Peyer's patch (tissue), 4 donors: ENCODE measurements around the gene MDM2. TPM values are rescaled to one million over a fixed set of nuclear protein-coding genes. Genes with fewer than 3 reads are reported as not detected.

ENCODE experiments used
- DNase-seq, 3 donors: peaks; one replicate each; pipeline ENCODE4 v3.0.0-alpha.2; 2017 to 2019
- H3K27ac ChIP-seq, 4 donors: fragments of 200-600 bp; sonication (generic); one replicate each; pipeline ENCODE4 v1.5.1; 2016 to 2019
- H3K27me3 ChIP-seq, 2 donors: fragments of 200-600 bp; sonication (generic); one replicate each; pipeline ENCODE4 v1.5.1; 2019
- H3K36me3 ChIP-seq, 3 donors: fragments of 200-600 bp; sonication (generic); one replicate each; pipeline ENCODE4 v1.5.1; 2016 to 2019
- H3K4me1 ChIP-seq, 4 donors: fragments of 200-600 bp; sonication (generic); one replicate each; pipeline ENCODE4 v1.5.1; 2016 to 2019
- H3K4me3 ChIP-seq, 4 donors: fragments of 200-600 bp; sonication (generic); 1 replicate in 3 of 4; 2 replicates in 1 of 4; pipeline ENCODE4 v1.5.1; 2016 to 2019; ENCODE audit warnings: mild to moderate bottlenecking in 1 of 4
- H3K9me3 ChIP-seq, 4 donors: fragments of 200-600 bp; sonication (generic); one replicate each; pipeline ENCODE4 v1.5.1; 2016 to 2019; ENCODE audit warnings: mild to moderate bottlenecking in 1 of 4
- CTCF ChIP-seq, 6 experiments: fragments of 450-650 bp in 4 of 6; fragments of 200-600 bp in 2 of 6; sonication (generic) in 1 of 6; IDR thresholded peaks; one replicate each; pipeline ENCODE4 v1.5.1; 2017 to 2019; ENCODE audit warnings: antibody characterized with exemption in 6 of 6, mild to moderate bottlenecking in 3 of 6, moderate library complexity in 1 of 6
- POLR2A ChIP-seq, 2 donors: fragments of 450-650 bp; IDR thresholded peaks; one replicate each; pipeline ENCODE4 v1.5.1; 2017; ENCODE audit warnings: antibody characterized with exemption in 2 of 2, mild to moderate bottlenecking in 2 of 2, moderate library complexity in 2 of 2
- total RNA-seq, 4 donors: library from RNA; depleted of rRNA; stranded (reverse); fragments of >200 nt; gene quantifications; one replicate each; pipeline ENCODE4 v1.1.0, GENCODE V29; 2016

Gene MDM2
- total RNA-seq, 4 donors from 2014 or later, result 64.7 to 126 (median 95.3) TPM

GRCh38 chr12:68824131-68824530 lies 16.2 kb downstream of the MDM2 start:
- Histone ChIP-seq H3K36me3 (peaks cover 0 to 94% (median 0%) of the 10 kb centered on the region in 3 donors), H3K27ac (no peak overlapping the region), H3K9me3 (no peaks in the 10 kb centered on the region), H3K4me1 (no peaks in the 10 kb centered on the region), H3K27me3 (no peaks in the 10 kb centered on the region), H3K4me3 (no peak overlapping the region)
- TF ChIP-seq POLR2A (IDR thresholded peaks at IDR 0.05), result no peak
- no peak for TF ChIP-seq CTCF (IDR thresholded peaks at IDR 0.05)
- no peak for DNase-seq

- TF ChIP-seq CTCF (IDR thresholded peaks at IDR 0.05) (no peak), POLR2A (IDR thresholded peaks at IDR 0.05) (no peak)
- no peak for DNase-seq
- Histone ChIP-seq H3K4me1 (no peaks in the 10 kb centered on the region), H3K4me3 (no peak overlapping the region), H3K27me3 (no peaks in the 10 kb centered on the region), H3K27ac (no peak overlapping the region), H3K36me3 (peaks cover 0 to 99% (median 0%) of the 10 kb centered on the region in 3 donors), H3K9me3 (no peaks in the 10 kb centered on the region)
Measured at GRCh38 chr12:68824597-68825250, 16.7 kb downstream of the MDM2 start.

GRCh38 chr12:68825569-68826217 lies 17.7 kb downstream of the MDM2 start:
- TF ChIP-seq POLR2A (IDR thresholded peaks at IDR 0.05) (no peak), CTCF (IDR thresholded peaks at IDR 0.05) (no peak)
- Histone ChIP-seq H3K4me3 (no peak overlapping the region), H3K27ac (no peak overlapping the region), H3K36me3 (peaks cover 0 to 92% (median 0%) of the 10 kb centered on the region in 3 donors), H3K9me3 (no peaks in the 10 kb centered on the region), H3K4me1 (no peaks in the 10 kb centered on the region), H3K27me3 (no peaks in the 10 kb centered on the region)
- no peak for DNase-seq

GRCh38 chr12:68827895-68828671 lies 20.1 kb downstream of the MDM2 start:
- H3K9me3 ChIP-seq, result no peaks in the 10 kb centered on the region
- H3K4me1 ChIP-seq, result no peaks in the 10 kb centered on the region
- no peak for DNase-seq
- TF ChIP-seq CTCF (IDR thresholded peaks at IDR 0.05) (no peak), POLR2A (IDR thresholded peaks at IDR 0.05) (no peak)
- no peak overlapping the region for H3K4me3 ChIP-seq
- no peak overlapping the region for H3K27ac ChIP-seq
- peaks cover 0 to 88% (median 0%) of the 10 kb centered on the region in 3 donors for H3K36me3 ChIP-seq
- no peaks in the 10 kb centered on the region for H3K27me3 ChIP-seq

GRCh38 chr12:68828672-68829068 lies 20.7 kb downstream of the MDM2 start:
- Histone ChIP-seq H3K27me3 (no peaks in the 10 kb centered on the region), H3K27ac (no peak overlapping the region), H3K4me1 (no peaks in the 10 kb centered on the region), H3K4me3 (no peak overlapping the region), H3K9me3 (no peaks in the 10 kb centered on the region), H3K36me3 (peaks cover 0 to 86% (median 0%) of the 10 kb centered on the region in 3 donors)
- no peak for TF ChIP-seq POLR2A (IDR thresholded peaks at IDR 0.05)
- no peak for TF ChIP-seq CTCF (IDR thresholded peaks at IDR 0.05)
- no peak for DNase-seq
